H9 (cell line): ENCODE measurements around the gene RCN2. TPM values are rescaled to one million over a fixed set of nuclear protein-coding genes. Genes with fewer than 3 reads are reported as not detected.

Experiments
- DNase-seq: peaks from one replicate; pipeline ENCODE4 v3.0.0-alpha.2; 2017
- H2AFZ ChIP-seq: one replicate; pipeline ENCODE4 v1.6.1; 2013; ENCODE audit warnings: mild to moderate bottlenecking, low read length, control low read depth, moderate library complexity
- H2AK5ac ChIP-seq: 2 replicates; pipeline ENCODE4 v1.6.1; 2013; ENCODE audit warnings: low read length, control low read depth, mixed read lengths; ENCODE audit not compliant: insufficient read length
- H2BK120ac ChIP-seq: one replicate; pipeline ENCODE4 v1.6.1; 2013; ENCODE audit warnings: low read depth, mild to moderate bottlenecking, low read length, control low read depth, inconsistent platforms; ENCODE audit not compliant: poor library complexity, severe bottlenecking
- H2BK12ac ChIP-seq: 2 replicates; pipeline ENCODE4 v1.6.1; 2013; ENCODE audit warnings: low read length, control low read depth, mixed read lengths, low read depth; ENCODE audit not compliant: insufficient read length
- H2BK15ac ChIP-seq: 2 replicates; pipeline ENCODE4 v1.6.1; 2013; ENCODE audit warnings: low read depth, low read length, control low read depth
- H2BK20ac ChIP-seq: one replicate; pipeline ENCODE4 v1.6.1; 2013; ENCODE audit warnings: low read depth, mild to moderate bottlenecking, low read length, control low read depth, inconsistent platforms; ENCODE audit not compliant: poor library complexity, severe bottlenecking
- H2BK5ac ChIP-seq: 2 replicates; pipeline ENCODE4 v1.6.1; 2013; ENCODE audit warnings: low read length, control low read depth, mixed read lengths; ENCODE audit not compliant: insufficient read length
- H3K14ac ChIP-seq: 2 replicates; pipeline ENCODE4 v1.6.1; 2013; ENCODE audit warnings: low read length, control low read depth; ENCODE audit not compliant: insufficient read depth
- H3K18ac ChIP-seq: 2 replicates; pipeline ENCODE4 v1.6.1; 2013; ENCODE audit warnings: low read depth, mild to moderate bottlenecking, mixed read lengths, low read length, control low read depth; ENCODE audit not compliant: insufficient read length
- H3K23ac ChIP-seq: 2 replicates; pipeline ENCODE4 v1.6.1; 2013; ENCODE audit warnings: low read length, control low read depth, mixed read lengths, low read depth; ENCODE audit not compliant: insufficient read length
- H3K23me2 ChIP-seq: 2 replicates; pipeline ENCODE4 v1.6.1; 2013; ENCODE audit warnings: low read depth, mild to moderate bottlenecking, mixed read lengths, low read length, control low read depth; ENCODE audit not compliant: insufficient read length, poor library complexity, severe bottlenecking
- H3K27ac ChIP-seq: 2 replicates; pipeline ENCODE4 v1.5.1; 2013; ENCODE audit warnings: low read length, control low read depth, mixed read lengths, low read depth; ENCODE audit not compliant: insufficient read length
- H3K27me3 ChIP-seq: 2 replicates; pipeline ENCODE4 v1.6.1; 2013; ENCODE audit warnings: low read length, control low read depth, inconsistent platforms; ENCODE audit not compliant: insufficient read depth
- H3K4ac ChIP-seq: 2 replicates; pipeline ENCODE4 v1.6.1; 2013; ENCODE audit warnings: low read depth, mild to moderate bottlenecking, control low read depth, inconsistent platforms, low read length, moderate library complexity
- H3K4me1 ChIP-seq: 2 replicates; pipeline ENCODE4 v1.6.1; 2013; ENCODE audit warnings: low read length, control low read depth, inconsistent platforms; ENCODE audit not compliant: insufficient read depth
- H3K4me2 ChIP-seq: 2 replicates; pipeline ENCODE4 v1.6.1; 2013; ENCODE audit warnings: low read length, control low read depth, mixed read lengths; ENCODE audit not compliant: insufficient read length, insufficient read depth
- H3K56ac ChIP-seq: 2 replicates; pipeline ENCODE4 v1.6.1; 2013; ENCODE audit warnings: low read depth, mild to moderate bottlenecking, mixed read lengths, low read length, control low read depth; ENCODE audit not compliant: insufficient read length
- H3K79me1 ChIP-seq: 2 replicates; pipeline ENCODE4 v1.6.1; 2013; ENCODE audit warnings: low read depth, mild to moderate bottlenecking, moderate library complexity, low read length, control low read depth, inconsistent platforms; ENCODE audit not compliant: insufficient read depth, poor library complexity, severe bottlenecking
- H3K79me2 ChIP-seq: 2 replicates; pipeline ENCODE4 v1.6.1; 2013; ENCODE audit warnings: low read length, control low read depth, inconsistent platforms; ENCODE audit not compliant: insufficient read depth
- H3K9ac ChIP-seq: 2 replicates; pipeline ENCODE4 v1.6.1; 2013; ENCODE audit warnings: low read length, control low read depth, mixed read lengths; ENCODE audit not compliant: insufficient read length; ENCODE audit errors: extremely low read depth
- H3K9me3 ChIP-seq: one replicate; pipeline ENCODE4 v1.6.1; 2013; ENCODE audit warnings: low read depth, low read length, inconsistent platforms; ENCODE audit not compliant: control insufficient read depth
- H3T11ph ChIP-seq: one replicate; pipeline ENCODE4 v1.6.1; 2013; ENCODE audit warnings: mild to moderate bottlenecking, low read length, control low read depth, inconsistent platforms
- H4K20me1 ChIP-seq: one replicate; pipeline ENCODE4 v1.6.1; 2013; ENCODE audit not compliant: control insufficient read depth, insufficient read length, insufficient read depth
- H4K5ac ChIP-seq: 2 replicates; pipeline ENCODE4 v1.6.1; 2013; ENCODE audit warnings: low read depth, mild to moderate bottlenecking, mixed read lengths, low read length, control low read depth; ENCODE audit not compliant: insufficient read length
- H4K8ac ChIP-seq: replicated peaks from 2 replicates; pipeline ENCODE4 v1.6.1; 2013; ENCODE audit warnings: low read length, control low read depth, mixed read lengths, low read depth; ENCODE audit not compliant: insufficient read length
- H4K91ac ChIP-seq: 2 replicates; pipeline ENCODE4 v1.6.1; 2013; ENCODE audit warnings: low read depth, mild to moderate bottlenecking, moderate library complexity, mixed read lengths, low read length, control low read depth; ENCODE audit not compliant: insufficient read length
- H3K27ac Mint-ChIP-seq, 3 experiments: 2 replicates in 2 of 3; 3 replicates in 1 of 3; pipeline ENCODE4 v1.8.0; 2020 to 2021; ENCODE audit warnings: mixed read lengths in 3 of 3, mild to moderate bottlenecking in 1 of 3, moderate library complexity in 1 of 3
- H3K27me3 Mint-ChIP-seq: 2 replicates; pipeline ENCODE4 v1.8.0; 2021; ENCODE audit warnings: low read depth, mild to moderate bottlenecking, moderate library complexity, mixed read lengths
- H3K36me3 Mint-ChIP-seq, 3 experiments: 2 replicates in 2 of 3; 3 replicates in 1 of 3; pipeline ENCODE4 v1.8.0; 2020 to 2021; ENCODE audit warnings: low read depth in 3 of 3, mixed read lengths in 3 of 3; ENCODE audit not compliant: insufficient read depth in 1 of 3
- H3K4me1 Mint-ChIP-seq, 2 experiments: 2 replicates each; pipeline ENCODE4 v1.8.0; 2020; ENCODE audit warnings: mixed read lengths in 2 of 2
- H3K4me3 Mint-ChIP-seq, 2 experiments: 2 replicates in 1 of 2; 3 replicates in 1 of 2; pipeline ENCODE4 v1.8.0; 2020 to 2021; ENCODE audit warnings: mild to moderate bottlenecking in 2 of 2, mixed read lengths in 2 of 2, moderate library complexity in 1 of 2
- H3K9me3 Mint-ChIP-seq, 2 experiments: 2 replicates in 1 of 2; 3 replicates in 1 of 2; pipeline ENCODE4 v1.8.0; 2020; ENCODE audit warnings: mild to moderate bottlenecking in 2 of 2, mixed read lengths in 2 of 2, moderate library complexity in 1 of 2
- WGBS: extraction: QIAGEN DNeasy Blood & Tissue Kit; methylation state at CpG from one replicate; pipeline ENCODE4 v1.1.7; 2013; ENCODE audit warnings: missing lambda C conversion rate, low lambda C conversion rate, mixed read lengths; ENCODE audit not compliant: insufficient read length; ENCODE audit errors: extremely low coverage; 5-methylcytosine and 5-hydroxymethylcytosine counted together
- total RNA-seq: library from RNA; stranded (reverse); gene quantifications from 2 replicates; pipeline ENCODE4 v1.2.1, GENCODE V29; 2021
- TF ChIP-seq, protein P1 (sequence below): fragments of 200-600 bp; sonication (generic); conservative IDR thresholded peaks from 3 replicates; pipeline ENCODE4 v1.8.0; 2021; ENCODE audit warnings: antibody characterized with exemption, mild to moderate bottlenecking

RCN2 gene
- total RNA-seq, 1 experiment from 2014 or later, result 139 TPM

DNA sequence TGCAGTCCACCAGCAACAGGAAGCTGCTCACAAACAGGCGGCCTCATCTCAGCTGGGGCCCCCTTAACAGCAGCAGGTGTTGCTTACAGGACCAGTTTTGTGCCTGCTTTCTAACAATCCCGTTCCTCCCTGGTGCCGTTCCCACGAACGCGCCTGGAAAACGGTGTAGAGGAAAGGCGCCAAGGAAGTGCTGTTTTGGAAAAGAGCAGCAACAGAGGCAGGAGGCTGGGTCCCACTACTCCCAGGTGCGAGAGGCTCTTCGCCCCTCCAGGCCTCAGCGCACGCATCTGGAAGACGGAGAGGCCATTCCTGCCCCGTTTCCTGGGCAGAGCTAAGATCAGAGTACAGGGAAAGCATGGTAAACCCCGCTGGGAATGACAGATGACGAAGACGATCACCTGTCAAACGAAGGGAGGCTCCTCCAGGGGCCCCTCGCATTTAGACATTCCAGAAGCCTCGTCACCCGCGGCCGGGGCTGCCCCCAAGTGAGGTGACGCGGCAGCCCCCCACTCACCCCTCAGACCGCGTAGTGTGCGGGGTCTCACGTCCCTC, 27.0 kb upstream of the RCN2 start:
- Mint-ChIP-seq H3K9me3 (peaks cover 2 to 6% of the 10 kb centered on the region in 2 experiments; a peak in 2 of 5 replicates), H3K27me3 (peaks cover 47% of the 10 kb centered on the region), H3K4me3 (peak overlapping the region; percentile 84 to 92), H3K36me3 (peaks cover 2 to 11% (median 6%) of the 10 kb centered on the region in 3 experiments; a peak in 6 of 7 replicates), H3K4me1 (peaks cover 15 to 23% of the 10 kb centered on the region in 2 experiments), H3K27ac (peak overlapping the region in 2 of 3 experiments; percentile 68 to 88; a peak in 3 of 7 replicates)
- Histone ChIP-seq H3K79me2 (no peaks in the 10 kb centered on the region), H3K18ac (no peak overlapping the region), H3K27ac (no peak overlapping the region), H3K4me1 (no peaks in the 10 kb centered on the region; the same call in 1 of the 2 replicates), H4K20me1 (no peaks in the 10 kb centered on the region), H3K79me1 (no peaks in the 10 kb centered on the region), H3K4ac (no peak overlapping the region), H2BK15ac (no peak overlapping the region), H2AK5ac (no peak overlapping the region), H2BK120ac (no peak overlapping the region), H2BK20ac (no peak overlapping the region), H3K56ac (no peak overlapping the region), H2BK5ac (no peak overlapping the region), H4K91ac (no peak overlapping the region), H3K27me3 (no peaks in the 10 kb centered on the region; the same call in 1 of the 2 replicates), H3K9me3 (no peaks in the 10 kb centered on the region), H3K23me2 (peaks cover 9% of the 10 kb centered on the region), H2AFZ (no peak overlapping the region), H3K9ac (no peak overlapping the region), H3K14ac (no peak overlapping the region), H3K23ac (no peak overlapping the region), H3K4me2 (peak overlapping the region; percentile 60), H2BK12ac (no peak overlapping the region), H4K8ac (no peak overlapping the region), H3T11ph (no peak overlapping the region), H4K5ac (no peak overlapping the region)
- DNase-seq, result peak; percentile 60
- TF ChIP-seq, protein P1, sequence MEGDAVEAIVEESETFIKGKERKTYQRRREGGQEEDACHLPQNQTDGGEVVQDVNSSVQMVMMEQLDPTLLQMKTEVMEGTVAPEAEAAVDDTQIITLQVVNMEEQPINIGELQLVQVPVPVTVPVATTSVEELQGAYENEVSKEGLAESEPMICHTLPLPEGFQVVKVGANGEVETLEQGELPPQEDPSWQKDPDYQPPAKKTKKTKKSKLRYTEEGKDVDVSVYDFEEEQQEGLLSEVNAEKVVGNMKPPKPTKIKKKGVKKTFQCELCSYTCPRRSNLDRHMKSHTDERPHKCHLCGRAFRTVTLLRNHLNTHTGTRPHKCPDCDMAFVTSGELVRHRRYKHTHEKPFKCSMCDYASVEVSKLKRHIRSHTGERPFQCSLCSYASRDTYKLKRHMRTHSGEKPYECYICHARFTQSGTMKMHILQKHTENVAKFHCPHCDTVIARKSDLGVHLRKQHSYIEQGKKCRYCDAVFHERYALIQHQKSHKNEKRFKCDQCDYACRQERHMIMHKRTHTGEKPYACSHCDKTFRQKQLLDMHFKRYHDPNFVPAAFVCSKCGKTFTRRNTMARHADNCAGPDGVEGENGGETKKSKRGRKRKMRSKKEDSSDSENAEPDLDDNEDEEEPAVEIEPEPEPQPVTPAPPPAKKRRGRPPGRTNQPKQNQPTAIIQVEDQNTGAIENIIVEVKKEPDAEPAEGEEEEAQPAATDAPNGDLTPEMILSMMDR, result no peak
- WGBS, result no CpG with 5 or more reads among the region's 29 CpGs
